Measurements from ENCODE around the gene G6PC2.

The G6PC2 gene

DNA sequence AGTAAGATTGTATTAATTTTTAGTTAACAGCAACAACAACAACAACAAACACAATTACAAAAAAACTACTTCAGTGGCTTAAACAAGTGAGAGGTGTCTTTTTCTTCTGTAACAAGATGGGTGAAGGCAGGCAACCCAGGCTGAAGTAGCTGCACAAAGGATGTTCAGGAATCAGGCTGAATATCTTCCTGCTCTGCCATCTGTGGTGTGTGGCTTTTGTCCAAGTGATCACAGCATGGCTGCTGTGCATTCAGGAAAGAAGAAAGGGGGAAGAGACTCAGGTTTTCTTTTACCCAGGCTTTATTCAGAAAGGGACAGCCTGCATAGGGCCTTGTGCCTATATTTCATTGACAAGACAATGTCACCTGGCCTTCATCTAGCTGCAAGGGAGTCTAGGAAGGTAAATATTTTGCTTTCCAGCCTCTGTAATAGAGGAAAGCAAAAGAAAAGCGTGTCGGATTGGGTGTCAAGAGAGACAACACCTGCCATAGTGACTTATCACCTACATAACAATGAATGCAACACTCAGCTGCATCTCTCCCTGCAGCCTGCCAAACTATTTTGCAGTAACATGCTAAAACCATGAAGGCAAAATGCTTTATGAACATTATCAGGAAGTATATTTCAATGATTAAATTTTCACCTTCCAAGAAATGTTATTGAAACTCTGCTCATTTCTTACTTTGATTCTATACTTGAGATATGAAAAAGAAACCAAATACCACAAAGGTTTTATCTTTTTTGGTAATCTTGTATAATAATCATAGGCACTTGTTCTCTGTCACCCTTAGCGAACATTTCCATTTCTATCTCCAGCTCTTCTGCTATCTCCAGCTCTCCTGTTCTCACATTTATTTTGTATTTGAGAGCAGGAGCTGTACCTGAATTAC is 14.6 kb downstream of the G6PC2 start:
- Histone ChIP-seq H3K27me3 (ENCODE audit: insufficient read depth, low read length, poor library complexity) (no peaks in the 10 kb centered on the region), H4K8ac (ENCODE audit: low read depth, low read length) (no peak overlapping the region), H3K23ac (ENCODE audit: low read length) (no peak overlapping the region), H2BK5ac (ENCODE audit: low read length) (no peak overlapping the region), H2AK5ac (ENCODE audit: low read length) (no peak overlapping the region), H3K18ac (ENCODE audit: low read length) (no peak overlapping the region), H3K9ac (ENCODE audit: low read length) (no peak overlapping the region), H3K56ac (ENCODE audit: low read length) (no peak overlapping the region), H4K5ac (ENCODE audit: low read length) (no peak overlapping the region), H3K4me3 (ENCODE audit: low read length) (no peak overlapping the region), H3K79me1 (ENCODE audit: low read length) (no peaks in the 10 kb centered on the region), H3K4me2 (ENCODE audit: low read length) (no peak overlapping the region), H3K4me1 (ENCODE audit: control insufficient read depth, low read depth, low read length) (no peaks in the 10 kb centered on the region), H3K79me2 (ENCODE audit: control insufficient read depth, insufficient read depth, low read length) (no peaks in the 10 kb centered on the region), H3K4ac (ENCODE audit: low read depth, low read length) (no peak overlapping the region), H2BK120ac (ENCODE audit: low read depth, low read length) (no peak overlapping the region), H3K36me3 (ENCODE audit: control insufficient read depth, insufficient read depth, low read length) (no peaks in the 10 kb centered on the region), H2BK15ac (replicated peaks; ENCODE audit: low read depth) (no peak overlapping the region), H3K27ac (ENCODE audit: low read depth, low read length) (no peak overlapping the region)
- no CpG with 5 or more reads among the region's 3 CpGs for WGBS (ENCODE audit: extremely low coverage, insufficient coverage, low lambda C conversion rate)
- no peak for DNase-seq

DNA sequence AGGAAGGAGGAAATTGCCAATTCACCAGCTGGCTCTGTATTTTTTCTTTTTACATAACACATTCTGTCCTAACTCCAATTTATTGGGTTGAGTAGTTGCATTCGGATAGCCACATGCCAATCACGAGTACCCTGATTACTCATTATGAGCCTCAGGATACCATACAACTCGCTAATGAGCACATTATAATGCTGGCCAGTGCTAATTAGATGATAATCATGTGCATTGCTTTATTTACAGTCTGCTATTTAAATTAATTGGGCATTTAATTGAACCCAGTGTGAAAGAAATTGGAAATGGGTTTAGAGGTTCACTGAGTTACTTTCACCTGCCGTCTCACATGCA is 15.2 kb downstream of the G6PC2 start:
- H3K27me3 ChIP-seq (ENCODE audit: insufficient read depth, low read length, poor library complexity) = no peaks in the 10 kb centered on the region
- H4K8ac ChIP-seq (ENCODE audit: low read depth, low read length) = no peak overlapping the region
- H2AK5ac ChIP-seq (ENCODE audit: low read length) = no peak overlapping the region
- no peaks in the 10 kb centered on the region for H3K36me3 ChIP-seq (ENCODE audit: control insufficient read depth, insufficient read depth, low read length)
- H3K23ac ChIP-seq (ENCODE audit: low read length) = no peak overlapping the region
- no peak for DNase-seq
- H3K4ac ChIP-seq (ENCODE audit: low read depth, low read length) = no peak overlapping the region
- no peaks in the 10 kb centered on the region for H3K79me2 ChIP-seq (ENCODE audit: control insufficient read depth, insufficient read depth, low read length)
- H2BK5ac ChIP-seq (ENCODE audit: low read length) = no peak overlapping the region
- H3K4me1 ChIP-seq (ENCODE audit: control insufficient read depth, low read depth, low read length) = no peaks in the 10 kb centered on the region
- no peak overlapping the region for H2BK120ac ChIP-seq (ENCODE audit: low read depth, low read length)
- no peak overlapping the region for H3K18ac ChIP-seq (ENCODE audit: low read length)
- no peak overlapping the region for H3K4me2 ChIP-seq (ENCODE audit: low read length)
- H4K5ac ChIP-seq (ENCODE audit: low read length) = no peak overlapping the region
- no peaks in the 10 kb centered on the region for H3K79me1 ChIP-seq (ENCODE audit: low read length)
- no peak overlapping the region for H3K56ac ChIP-seq (ENCODE audit: low read length)
- no peak overlapping the region for H2BK15ac ChIP-seq (replicated peaks; ENCODE audit: low read depth)
- no CpG with 5 or more reads among the region's 4 CpGs for WGBS (ENCODE audit: extremely low coverage, insufficient coverage, low lambda C conversion rate)
- no peak overlapping the region for H3K4me3 ChIP-seq (ENCODE audit: low read length)
- H3K27ac ChIP-seq (ENCODE audit: low read depth, low read length) = no peak overlapping the region
- H3K9ac ChIP-seq (ENCODE audit: low read length) = no peak overlapping the region

GRCh38 chr2:168920504-168921157 is 19.5 kb downstream of the G6PC2 start:
- peak; percentile 28 for DNase-seq
- WGBS (ENCODE audit: extremely low coverage, insufficient coverage, low lambda C conversion rate) = no CpG with 5 or more reads among the region's 4 CpGs
- Histone ChIP-seq H4K5ac (ENCODE audit: low read length) (no peak overlapping the region), H3K23ac (ENCODE audit: low read length) (no peak overlapping the region), H3K4ac (ENCODE audit: low read depth, low read length) (no peak overlapping the region), H3K27me3 (ENCODE audit: insufficient read depth, low read length, poor library complexity) (no peaks in the 10 kb centered on the region), H2BK5ac (ENCODE audit: low read length) (no peak overlapping the region), H2BK120ac (ENCODE audit: low read depth, low read length) (no peak overlapping the region), H3K4me1 (ENCODE audit: control insufficient read depth, low read depth, low read length) (no peaks in the 10 kb centered on the region), H3K18ac (ENCODE audit: low read length) (no peak overlapping the region), H3K79me2 (ENCODE audit: control insufficient read depth, insufficient read depth, low read length) (no peaks in the 10 kb centered on the region), H3K4me3 (ENCODE audit: low read length) (no peak overlapping the region), H3K56ac (ENCODE audit: low read length) (no peak overlapping the region), H3K36me3 (ENCODE audit: control insufficient read depth, insufficient read depth, low read length) (no peaks in the 10 kb centered on the region), H4K8ac (ENCODE audit: low read depth, low read length) (no peak overlapping the region), H3K79me1 (ENCODE audit: low read length) (no peaks in the 10 kb centered on the region), H2BK15ac (replicated peaks; ENCODE audit: low read depth) (no peak overlapping the region), H3K9ac (ENCODE audit: low read length) (no peak overlapping the region), H3K4me2 (ENCODE audit: low read length) (no peak overlapping the region), H3K27ac (ENCODE audit: low read depth, low read length) (no peak overlapping the region), H2AK5ac (ENCODE audit: low read length) (no peak overlapping the region)

- Histone ChIP-seq H3K4me1 (ENCODE audit: control insufficient read depth, low read depth, low read length) (peaks cover 7% of the 10 kb centered on the region), H3K79me1 (ENCODE audit: low read length) (no peaks in the 10 kb centered on the region), H3K4me2 (ENCODE audit: low read length) (no peak overlapping the region), H2BK5ac (ENCODE audit: low read length) (no peak overlapping the region), H4K8ac (ENCODE audit: low read depth, low read length) (no peak overlapping the region), H2BK15ac (replicated peaks; ENCODE audit: low read depth) (no peak overlapping the region), H3K9ac (ENCODE audit: low read length) (no peak overlapping the region), H3K4me3 (ENCODE audit: low read length) (no peak overlapping the region), H4K5ac (ENCODE audit: low read length) (no peak overlapping the region), H3K18ac (ENCODE audit: low read length) (no peak overlapping the region), H3K27me3 (ENCODE audit: insufficient read depth, low read length, poor library complexity) (no peaks in the 10 kb centered on the region), H3K79me2 (ENCODE audit: control insufficient read depth, insufficient read depth, low read length) (no peaks in the 10 kb centered on the region), H2BK120ac (ENCODE audit: low read depth, low read length) (no peak overlapping the region), H3K4ac (ENCODE audit: low read depth, low read length) (no peak overlapping the region), H3K27ac (ENCODE audit: low read depth, low read length) (no peak overlapping the region), H2AK5ac (ENCODE audit: low read length) (no peak overlapping the region), H3K23ac (ENCODE audit: low read length) (no peak overlapping the region), H3K56ac (ENCODE audit: low read length) (no peak overlapping the region), H3K36me3 (ENCODE audit: control insufficient read depth, insufficient read depth, low read length) (no peaks in the 10 kb centered on the region)
- no peak for DNase-seq
- no CpG with 5 or more reads among the region's 3 CpGs for WGBS (ENCODE audit: extremely low coverage, insufficient coverage, low lambda C conversion rate)
Observed at GRCh38 chr2:168926621-168927386, 25.7 kb downstream of the G6PC2 start.

- no peak overlapping the region for H3K9ac ChIP-seq (ENCODE audit: low read length)
- H3K79me2 ChIP-seq (ENCODE audit: control insufficient read depth, insufficient read depth, low read length) = no peaks in the 10 kb centered on the region
- no peak overlapping the region for H2AK5ac ChIP-seq (ENCODE audit: low read length)
- no peak overlapping the region for H4K5ac ChIP-seq (ENCODE audit: low read length)
- no peak overlapping the region for H3K56ac ChIP-seq (ENCODE audit: low read length)
- no peak for DNase-seq
- no peak overlapping the region for H2BK120ac ChIP-seq (ENCODE audit: low read depth, low read length)
- no peak overlapping the region for H4K8ac ChIP-seq (ENCODE audit: low read depth, low read length)
- H3K27ac ChIP-seq (ENCODE audit: low read depth, low read length) = no peak overlapping the region
- peaks cover 7% of the 10 kb centered on the region for H3K4me1 ChIP-seq (ENCODE audit: control insufficient read depth, low read depth, low read length)
- no peak overlapping the region for H2BK15ac ChIP-seq (replicated peaks; ENCODE audit: low read depth)
- H3K27me3 ChIP-seq (ENCODE audit: insufficient read depth, low read length, poor library complexity) = no peaks in the 10 kb centered on the region
- no peak overlapping the region for H3K18ac ChIP-seq (ENCODE audit: low read length)
- H3K36me3 ChIP-seq (ENCODE audit: control insufficient read depth, insufficient read depth, low read length) = no peaks in the 10 kb centered on the region
- no peak overlapping the region for H3K4me2 ChIP-seq (ENCODE audit: low read length)
- H2BK5ac ChIP-seq (ENCODE audit: low read length) = no peak overlapping the region
- no peaks in the 10 kb centered on the region for H3K79me1 ChIP-seq (ENCODE audit: low read length)
- no peak overlapping the region for H3K23ac ChIP-seq (ENCODE audit: low read length)
- H3K4me3 ChIP-seq (ENCODE audit: low read length) = no peak overlapping the region
- WGBS (ENCODE audit: extremely low coverage, insufficient coverage, low lambda C conversion rate) = no CpG with 5 or more reads among the region's 3 CpGs
- no peak overlapping the region for H3K4ac ChIP-seq (ENCODE audit: low read depth, low read length)
Observed at GRCh38 chr2:168928113-168928831, 27.2 kb downstream of the G6PC2 start.

All from mesendoderm (in vitro differentiated cells).